ENCODE measurements around the gene TMEM181. TPM values are rescaled to one million over a fixed set of nuclear protein-coding genes. Genes with fewer than 3 reads are reported as not detected.

TMEM181 gene
- total and polyA plus RNA-seq, 2 experiments from 2014 or later, result 11.9 to 25.2 TPM

DNA sequence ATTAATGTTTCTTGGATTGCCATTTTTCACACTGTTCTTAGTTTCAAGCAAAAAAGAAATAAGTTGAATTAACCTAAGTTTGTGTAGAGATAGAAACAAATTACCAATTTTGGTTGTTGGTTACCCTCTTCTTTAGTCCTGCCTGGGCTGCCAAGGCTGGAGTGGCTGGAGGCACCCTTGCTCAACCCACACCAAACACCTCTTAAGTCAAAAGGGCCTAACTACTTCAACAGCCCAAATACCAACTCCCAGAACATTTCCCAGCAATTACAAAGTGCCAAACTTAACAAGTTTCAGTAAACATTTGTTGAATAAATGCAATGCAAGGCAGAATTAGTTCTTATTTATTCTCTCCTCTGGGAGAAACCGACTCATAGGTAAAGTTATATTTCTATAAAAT, 38.1 kb upstream of the TMEM181 start (continued):
- TF ChIP-seq, protein P1, sequence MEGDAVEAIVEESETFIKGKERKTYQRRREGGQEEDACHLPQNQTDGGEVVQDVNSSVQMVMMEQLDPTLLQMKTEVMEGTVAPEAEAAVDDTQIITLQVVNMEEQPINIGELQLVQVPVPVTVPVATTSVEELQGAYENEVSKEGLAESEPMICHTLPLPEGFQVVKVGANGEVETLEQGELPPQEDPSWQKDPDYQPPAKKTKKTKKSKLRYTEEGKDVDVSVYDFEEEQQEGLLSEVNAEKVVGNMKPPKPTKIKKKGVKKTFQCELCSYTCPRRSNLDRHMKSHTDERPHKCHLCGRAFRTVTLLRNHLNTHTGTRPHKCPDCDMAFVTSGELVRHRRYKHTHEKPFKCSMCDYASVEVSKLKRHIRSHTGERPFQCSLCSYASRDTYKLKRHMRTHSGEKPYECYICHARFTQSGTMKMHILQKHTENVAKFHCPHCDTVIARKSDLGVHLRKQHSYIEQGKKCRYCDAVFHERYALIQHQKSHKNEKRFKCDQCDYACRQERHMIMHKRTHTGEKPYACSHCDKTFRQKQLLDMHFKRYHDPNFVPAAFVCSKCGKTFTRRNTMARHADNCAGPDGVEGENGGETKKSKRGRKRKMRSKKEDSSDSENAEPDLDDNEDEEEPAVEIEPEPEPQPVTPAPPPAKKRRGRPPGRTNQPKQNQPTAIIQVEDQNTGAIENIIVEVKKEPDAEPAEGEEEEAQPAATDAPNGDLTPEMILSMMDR (conservative IDR thresholded peaks at IDR 0.05; ENCODE audit: low read depth in 2 of 2), result no peak

DNA sequence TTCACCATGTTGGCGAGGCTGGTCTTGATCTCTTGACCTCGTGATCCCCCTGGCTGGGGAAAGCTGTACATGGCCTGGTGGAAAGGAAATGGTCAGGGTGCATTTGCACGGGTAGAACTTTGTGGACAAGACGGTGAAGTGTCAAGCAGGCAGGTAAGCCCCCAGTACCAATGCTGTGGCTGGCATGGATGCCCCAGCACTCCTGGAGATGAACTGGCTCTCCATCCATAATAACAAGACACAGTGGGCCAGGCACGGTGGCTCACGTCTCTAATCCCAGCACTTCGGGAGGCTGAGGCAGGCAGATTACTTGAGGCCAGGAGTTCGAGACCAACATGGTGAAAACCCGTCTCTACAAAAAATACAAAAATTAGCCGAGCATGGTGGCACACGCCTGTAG, 37.3 kb upstream of the TMEM181 start:
- H2AFZ ChIP-seq, result no peak overlapping the region
- H3K4me3 ChIP-seq, result no peak overlapping the region
- peaks cover 7% of the 10 kb centered on the region; the same call in 1 of the 2 replicates for H3K36me3 ChIP-seq (ENCODE audit: insufficient read depth)
- H3K36me3 Mint-ChIP-seq (ENCODE audit: low read depth), result peaks cover 2% of the 10 kb centered on the region; the same call in 1 of the 3 replicates
- peaks cover 12% of the 10 kb centered on the region for H3K9me3 Mint-ChIP-seq
- no peaks in the 10 kb centered on the region; the same call in 1 of the 2 replicates for H3K27me3 ChIP-seq (ENCODE audit: insufficient read depth)
- no peak overlapping the region for H3K27ac ChIP-seq (ENCODE audit: low read depth)
- no peak for DNase-seq (ENCODE audit: low spot score)
- H3K4me2 ChIP-seq, result no peak overlapping the region
- H3F3A ChIP-seq (replicated peaks; ENCODE audit: low read depth), result no peaks in the 10 kb centered on the region
- H3K4me1 Mint-ChIP-seq, result peaks cover 14% of the 10 kb centered on the region
- peaks cover 20% of the 10 kb centered on the region for H3K27me3 Mint-ChIP-seq (ENCODE audit: insufficient read depth, low read depth, poor library complexity)
- H3K27ac Mint-ChIP-seq, result no peak overlapping the region
- H3K9me2 ChIP-seq (ENCODE audit: insufficient read depth), result no peaks in the 10 kb centered on the region
- no peak for ATAC-seq
- no peak for TF ChIP-seq EZH2phosphoT487 (IDR thresholded peaks at IDR 0.05; ENCODE audit: unreplicated experiment)
- TF ChIP-seq, protein P2, sequence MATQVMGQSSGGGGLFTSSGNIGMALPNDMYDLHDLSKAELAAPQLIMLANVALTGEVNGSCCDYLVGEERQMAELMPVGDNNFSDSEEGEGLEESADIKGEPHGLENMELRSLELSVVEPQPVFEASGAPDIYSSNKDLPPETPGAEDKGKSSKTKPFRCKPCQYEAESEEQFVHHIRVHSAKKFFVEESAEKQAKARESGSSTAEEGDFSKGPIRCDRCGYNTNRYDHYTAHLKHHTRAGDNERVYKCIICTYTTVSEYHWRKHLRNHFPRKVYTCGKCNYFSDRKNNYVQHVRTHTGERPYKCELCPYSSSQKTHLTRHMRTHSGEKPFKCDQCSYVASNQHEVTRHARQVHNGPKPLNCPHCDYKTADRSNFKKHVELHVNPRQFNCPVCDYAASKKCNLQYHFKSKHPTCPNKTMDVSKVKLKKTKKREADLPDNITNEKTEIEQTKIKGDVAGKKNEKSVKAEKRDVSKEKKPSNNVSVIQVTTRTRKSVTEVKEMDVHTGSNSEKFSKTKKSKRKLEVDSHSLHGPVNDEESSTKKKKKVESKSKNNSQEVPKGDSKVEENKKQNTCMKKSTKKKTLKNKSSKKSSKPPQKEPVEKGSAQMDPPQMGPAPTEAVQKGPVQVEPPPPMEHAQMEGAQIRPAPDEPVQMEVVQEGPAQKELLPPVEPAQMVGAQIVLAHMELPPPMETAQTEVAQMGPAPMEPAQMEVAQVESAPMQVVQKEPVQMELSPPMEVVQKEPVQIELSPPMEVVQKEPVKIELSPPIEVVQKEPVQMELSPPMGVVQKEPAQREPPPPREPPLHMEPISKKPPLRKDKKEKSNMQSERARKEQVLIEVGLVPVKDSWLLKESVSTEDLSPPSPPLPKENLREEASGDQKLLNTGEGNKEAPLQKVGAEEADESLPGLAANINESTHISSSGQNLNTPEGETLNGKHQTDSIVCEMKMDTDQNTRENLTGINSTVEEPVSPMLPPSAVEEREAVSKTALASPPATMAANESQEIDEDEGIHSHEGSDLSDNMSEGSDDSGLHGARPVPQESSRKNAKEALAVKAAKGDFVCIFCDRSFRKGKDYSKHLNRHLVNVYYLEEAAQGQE (IDR thresholded peaks at IDR 0.05; ENCODE audit: unreplicated experiment), result no peak
- no peak for TF ChIP-seq POLR2AphosphoS5 (IDR thresholded peaks at IDR 0.05; ENCODE audit: low read depth)
- no peak for TF ChIP-seq ZNF331 (CRISPR knock-in tag; IDR thresholded peaks at IDR 0.05; ENCODE audit: low read depth)
- no peak for TF ChIP-seq ZNF114 (CRISPR knock-in tag; IDR thresholded peaks at IDR 0.05)
- TF ChIP-seq, protein P3, sequence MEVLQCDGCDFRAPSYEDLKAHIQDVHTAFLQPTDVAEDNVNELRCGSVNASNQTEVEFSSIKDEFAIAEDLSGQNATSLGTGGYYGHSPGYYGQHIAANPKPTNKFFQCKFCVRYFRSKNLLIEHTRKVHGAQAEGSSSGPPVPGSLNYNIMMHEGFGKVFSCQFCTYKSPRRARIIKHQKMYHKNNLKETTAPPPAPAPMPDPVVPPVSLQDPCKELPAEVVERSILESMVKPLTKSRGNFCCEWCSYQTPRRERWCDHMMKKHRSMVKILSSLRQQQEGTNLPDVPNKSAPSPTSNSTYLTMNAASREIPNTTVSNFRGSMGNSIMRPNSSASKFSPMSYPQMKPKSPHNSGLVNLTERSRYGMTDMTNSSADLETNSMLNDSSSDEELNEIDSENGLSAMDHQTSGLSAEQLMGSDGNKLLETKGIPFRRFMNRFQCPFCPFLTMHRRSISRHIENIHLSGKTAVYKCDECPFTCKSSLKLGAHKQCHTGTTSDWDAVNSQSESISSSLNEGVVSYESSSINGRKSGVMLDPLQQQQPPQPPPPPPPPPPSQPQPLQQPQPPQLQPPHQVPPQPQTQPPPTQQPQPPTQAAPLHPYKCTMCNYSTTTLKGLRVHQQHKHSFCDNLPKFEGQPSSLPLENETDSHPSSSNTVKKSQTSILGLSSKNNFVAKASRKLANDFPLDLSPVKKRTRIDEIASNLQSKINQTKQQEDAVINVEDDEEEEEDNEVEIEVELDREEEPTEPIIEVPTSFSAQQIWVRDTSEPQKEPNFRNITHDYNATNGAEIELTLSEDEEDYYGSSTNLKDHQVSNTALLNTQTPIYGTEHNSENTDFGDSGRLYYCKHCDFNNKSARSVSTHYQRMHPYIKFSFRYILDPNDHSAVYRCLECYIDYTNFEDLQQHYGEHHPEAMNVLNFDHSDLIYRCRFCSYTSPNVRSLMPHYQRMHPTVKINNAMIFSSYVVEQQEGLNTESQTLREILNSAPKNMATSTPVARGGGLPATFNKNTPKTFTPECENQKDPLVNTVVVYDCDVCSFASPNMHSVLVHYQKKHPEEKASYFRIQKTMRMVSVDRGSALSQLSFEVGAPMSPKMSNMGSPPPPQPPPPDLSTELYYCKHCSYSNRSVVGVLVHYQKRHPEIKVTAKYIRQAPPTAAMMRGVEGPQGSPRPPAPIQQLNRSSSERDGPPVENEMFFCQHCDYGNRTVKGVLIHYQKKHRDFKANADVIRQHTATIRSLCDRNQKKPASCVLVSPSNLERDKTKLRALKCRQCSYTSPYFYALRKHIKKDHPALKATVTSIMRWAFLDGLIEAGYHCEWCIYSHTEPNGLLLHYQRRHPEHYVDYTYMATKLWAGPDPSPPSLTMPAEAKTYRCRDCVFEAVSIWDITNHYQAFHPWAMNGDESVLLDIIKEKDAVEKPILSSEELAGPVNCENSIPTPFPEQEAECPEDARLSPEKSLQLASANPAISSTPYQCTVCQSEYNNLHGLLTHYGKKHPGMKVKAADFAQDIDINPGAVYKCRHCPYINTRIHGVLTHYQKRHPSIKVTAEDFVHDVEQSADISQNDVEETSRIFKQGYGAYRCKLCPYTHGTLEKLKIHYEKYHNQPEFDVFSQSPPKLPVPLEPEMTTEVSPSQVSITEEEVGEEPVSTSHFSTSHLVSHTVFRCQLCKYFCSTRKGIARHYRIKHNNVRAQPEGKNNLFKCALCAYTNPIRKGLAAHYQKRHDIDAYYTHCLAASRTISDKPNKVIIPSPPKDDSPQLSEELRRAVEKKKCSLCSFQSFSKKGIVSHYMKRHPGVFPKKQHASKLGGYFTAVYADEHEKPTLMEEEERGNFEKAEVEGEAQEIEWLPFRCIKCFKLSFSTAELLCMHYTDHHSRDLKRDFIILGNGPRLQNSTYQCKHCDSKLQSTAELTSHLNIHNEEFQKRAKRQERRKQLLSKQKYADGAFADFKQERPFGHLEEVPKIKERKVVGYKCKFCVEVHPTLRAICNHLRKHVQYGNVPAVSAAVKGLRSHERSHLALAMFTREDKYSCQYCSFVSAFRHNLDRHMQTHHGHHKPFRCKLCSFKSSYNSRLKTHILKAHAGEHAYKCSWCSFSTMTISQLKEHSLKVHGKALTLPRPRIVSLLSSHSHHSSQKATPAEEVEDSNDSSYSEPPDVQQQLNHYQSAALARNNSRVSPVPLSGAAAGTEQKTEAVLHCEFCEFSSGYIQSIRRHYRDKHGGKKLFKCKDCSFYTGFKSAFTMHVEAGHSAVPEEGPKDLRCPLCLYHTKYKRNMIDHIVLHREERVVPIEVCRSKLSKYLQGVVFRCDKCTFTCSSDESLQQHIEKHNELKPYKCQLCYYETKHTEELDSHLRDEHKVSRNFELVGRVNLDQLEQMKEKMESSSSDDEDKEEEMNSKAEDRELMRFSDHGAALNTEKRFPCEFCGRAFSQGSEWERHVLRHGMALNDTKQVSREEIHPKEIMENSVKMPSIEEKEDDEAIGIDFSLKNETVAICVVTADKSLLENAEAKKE (CRISPR knock-in tag; IDR thresholded peaks at IDR 0.05), result no peak
- no peak for TF ChIP-seq JUNB (IDR thresholded peaks at IDR 0.05; ENCODE audit: unreplicated experiment)
- TF ChIP-seq NANOG (IDR thresholded peaks at IDR 0.05; ENCODE audit: borderline replicate concordance), result no peak
- TF ChIP-seq CREB1 (CRISPR knock-in tag; IDR thresholded peaks at IDR 0.05; ENCODE audit: low read depth), result no peak
- TF ChIP-seq, protein P4, sequence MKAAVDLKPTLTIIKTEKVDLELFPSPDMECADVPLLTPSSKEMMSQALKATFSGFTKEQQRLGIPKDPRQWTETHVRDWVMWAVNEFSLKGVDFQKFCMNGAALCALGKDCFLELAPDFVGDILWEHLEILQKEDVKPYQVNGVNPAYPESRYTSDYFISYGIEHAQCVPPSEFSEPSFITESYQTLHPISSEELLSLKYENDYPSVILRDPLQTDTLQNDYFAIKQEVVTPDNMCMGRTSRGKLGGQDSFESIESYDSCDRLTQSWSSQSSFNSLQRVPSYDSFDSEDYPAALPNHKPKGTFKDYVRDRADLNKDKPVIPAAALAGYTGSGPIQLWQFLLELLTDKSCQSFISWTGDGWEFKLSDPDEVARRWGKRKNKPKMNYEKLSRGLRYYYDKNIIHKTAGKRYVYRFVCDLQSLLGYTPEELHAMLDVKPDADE (IDR thresholded peaks at IDR 0.05), result no peak
- no peak for TF ChIP-seq EZH2 (IDR thresholded peaks at IDR 0.05; ENCODE audit: low read depth, unreplicated experiment)
- no peaks in the 10 kb centered on the region for H4K20me1 ChIP-seq (replicated peaks; ENCODE audit: insufficient read depth)
- H3K79me2 ChIP-seq (replicated peaks; ENCODE audit: insufficient read depth), result no peaks in the 10 kb centered on the region
- H3K4me3 Mint-ChIP-seq, result no peak overlapping the region
- H3K4me1 ChIP-seq (ENCODE audit: insufficient read depth), result peaks cover 5% of the 10 kb centered on the region; the same call in 1 of the 2 replicates

Measured in GM23338 (cell line).